ENCODE measurements around the gene MTCH2. TPM values are rescaled to one million over a fixed set of nuclear protein-coding genes. Genes with fewer than 3 reads are reported as not detected.
"Not testable (repeated sequence)": the region's sequence is repeated elsewhere in the genome, so short reads cannot be mapped to it uniquely, and the experiment has no call there.

Gene MTCH2
- total and polyA plus RNA-seq, 4 experiments from 2014 or later, result 23.6 to 66.8 (median 41.3) TPM

DNA sequence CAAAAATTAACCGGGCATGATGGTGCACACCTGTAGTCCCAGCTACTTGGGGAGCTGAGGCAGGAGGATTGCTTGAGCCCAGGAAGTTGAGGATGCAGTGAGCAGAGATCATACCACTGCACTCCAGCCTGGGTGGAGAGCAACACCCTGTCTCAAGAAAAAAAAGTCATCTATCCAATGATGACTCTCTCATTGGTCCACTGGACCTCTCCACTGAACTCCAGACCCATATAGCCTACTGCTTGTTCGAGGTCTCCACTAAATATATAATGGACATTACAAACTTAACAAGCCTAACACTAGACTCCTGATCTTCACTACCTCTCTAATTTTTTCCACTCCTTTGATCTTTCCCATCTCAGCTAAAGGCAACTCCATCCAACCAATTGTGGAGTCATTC, 33.5 kb upstream of the MTCH2 start:
- Mint-ChIP-seq H3K36me3 (no peaks in the 10 kb centered on the region), H3K4me3 (no peak overlapping the region), H3K27me3 (no peaks in the 10 kb centered on the region), H3K4me1 (no peaks in the 10 kb centered on the region), H3K27ac (peak overlapping the region in 2 of 7 donors; percentile 2 to 49), H3K9me3 (no peaks in the 10 kb centered on the region)
- Histone ChIP-seq H3K27ac (ENCODE audit: low read depth, low read length) (no peak overlapping the region), H3K4me3 (ENCODE audit: low read length in 2 of 2) (no peak overlapping the region), H3K36me3 (ENCODE audit: insufficient read depth, low read length) (no peaks in the 10 kb centered on the region), H3K27me3 (ENCODE audit: insufficient read depth, low read length) (no peaks in the 10 kb centered on the region), H3K9me3 (ENCODE audit: control insufficient read depth in 1 of 2, low read length in 2 of 2) (no peaks in the 10 kb centered on the region), H3K4me1 (ENCODE audit: insufficient read depth, low read length) (no peaks in the 10 kb centered on the region)
- POLR2A ChIA-PET (ENCODE audit: partially characterized antibody), result no interaction called here
- no peak for DNase-seq
- intact Hi-C loops (cut with micrococcal nuclease), result no loop called here
- CTCF ChIA-PET (ENCODE audit: partially characterized antibody), result no interaction called here

GRCh38 chr11:47672283-47672730, 29.9 kb upstream of the MTCH2 start:
- Mint-ChIP-seq H3K27me3 (no peaks in the 10 kb centered on the region), H3K9me3 (no peaks in the 10 kb centered on the region), H3K27ac (no peak overlapping the region), H3K4me1 (no peaks in the 10 kb centered on the region), H3K4me3 (no peak overlapping the region), H3K36me3 (no peaks in the 10 kb centered on the region)
- no peaks in the 10 kb centered on the region for H3K36me3 ChIP-seq (ENCODE audit: insufficient read depth, low read length)
- no peaks in the 10 kb centered on the region for H3K27me3 ChIP-seq (ENCODE audit: insufficient read depth, low read length)
- no peaks in the 10 kb centered on the region for H3K9me3 ChIP-seq (ENCODE audit: control insufficient read depth in 1 of 2, low read length in 2 of 2)
- intact Hi-C loops (cut with micrococcal nuclease), result no loop called here
- no peak overlapping the region for H3K4me3 ChIP-seq (ENCODE audit: low read length in 2 of 2)
- H3K4me1 ChIP-seq (ENCODE audit: insufficient read depth, low read length), result no peaks in the 10 kb centered on the region
- no peak for DNase-seq
- ChIA-PET POLR2A (ENCODE audit: partially characterized antibody) (no interaction called here), CTCF (ENCODE audit: partially characterized antibody) (no interaction called here)
- H3K27ac ChIP-seq (ENCODE audit: low read depth, low read length), result no peak overlapping the region

- H3K27ac Mint-ChIP-seq, result no peak overlapping the region
- H3K9me3 Mint-ChIP-seq, result no peaks in the 10 kb centered on the region
- intact Hi-C loops (cut with micrococcal nuclease), result no loop called here
- H3K36me3 Mint-ChIP-seq, result no peaks in the 10 kb centered on the region
- no peak overlapping the region for H3K4me3 ChIP-seq (ENCODE audit: low read length in 2 of 2)
- CTCF ChIA-PET (ENCODE audit: partially characterized antibody), result no interaction called here
- no peaks in the 10 kb centered on the region for H3K4me1 Mint-ChIP-seq
- no peak overlapping the region for H3K4me3 Mint-ChIP-seq
- no peaks in the 10 kb centered on the region for H3K27me3 Mint-ChIP-seq
- H3K36me3 ChIP-seq (ENCODE audit: insufficient read depth, low read length), result no peaks in the 10 kb centered on the region
- DNase-seq, result no peak
- H3K27me3 ChIP-seq (ENCODE audit: insufficient read depth, low read length), result no peaks in the 10 kb centered on the region
- H3K9me3 ChIP-seq (ENCODE audit: control insufficient read depth in 1 of 2, low read length in 2 of 2), result no peaks in the 10 kb centered on the region
- POLR2A ChIA-PET (ENCODE audit: partially characterized antibody), result interaction anchor here (0.6 kb wide), 1 partner anchor 69 kb away, joined by 3 read pairs; no protein-coding TSS in a partner anchor
- no peak overlapping the region for H3K27ac ChIP-seq (ENCODE audit: low read depth, low read length)
- H3K4me1 ChIP-seq (ENCODE audit: insufficient read depth, low read length), result no peaks in the 10 kb centered on the region
Measured at GRCh38 chr11:47669856-47670255, 27.5 kb upstream of the MTCH2 start.

DNA sequence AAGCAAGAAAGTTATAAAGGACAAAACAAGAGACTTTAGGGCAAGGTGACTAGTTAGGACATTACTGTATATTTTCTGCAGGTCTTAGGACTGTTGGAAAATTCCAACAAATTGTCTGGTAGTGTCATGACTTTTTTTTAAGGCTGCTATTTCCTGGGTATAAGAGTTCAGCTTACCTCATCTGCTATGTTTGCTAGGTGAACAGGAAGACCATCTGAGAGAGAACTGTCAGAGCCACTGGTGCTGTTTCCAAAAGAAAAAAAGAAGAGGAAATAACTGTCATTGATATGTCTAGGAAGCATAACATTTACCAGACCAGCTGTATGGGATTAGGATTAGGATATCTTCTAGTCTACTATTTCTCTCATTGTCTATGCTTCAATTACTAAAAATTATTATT, 26.3 kb upstream of the MTCH2 start:
- Mint-ChIP-seq H3K27ac (peak overlapping the region in 1 of 7 donors; percentile 37), H3K36me3 (no peaks in the 10 kb centered on the region), H3K4me1 (no peaks in the 10 kb centered on the region), H3K27me3 (no peaks in the 10 kb centered on the region), H3K4me3 (no peak overlapping the region), H3K9me3 (no peaks in the 10 kb centered on the region)
- Histone ChIP-seq H3K36me3 (ENCODE audit: insufficient read depth, low read length) (no peaks in the 10 kb centered on the region), H3K27me3 (ENCODE audit: insufficient read depth, low read length) (no peaks in the 10 kb centered on the region), H3K4me1 (ENCODE audit: insufficient read depth, low read length) (no peaks in the 10 kb centered on the region), H3K9me3 (ENCODE audit: control insufficient read depth in 1 of 2, low read length in 2 of 2) (no peaks in the 10 kb centered on the region), H3K27ac (ENCODE audit: low read depth, low read length) (no peak overlapping the region), H3K4me3 (ENCODE audit: low read length in 2 of 2) (no peak overlapping the region)
- intact Hi-C loops (cut with micrococcal nuclease), result no loop called here
- ChIA-PET CTCF (ENCODE audit: partially characterized antibody) (no interaction called here), POLR2A (ENCODE audit: partially characterized antibody) (no interaction called here)
- no peak for DNase-seq

- CTCF ChIA-PET (ENCODE audit: partially characterized antibody), result no interaction called here
- Histone ChIP-seq H3K36me3 (ENCODE audit: insufficient read depth, low read length) (no peaks in the 10 kb centered on the region), H3K27me3 (ENCODE audit: insufficient read depth, low read length) (no peaks in the 10 kb centered on the region), H3K27ac (ENCODE audit: low read depth, low read length) (no peak overlapping the region), H3K4me1 (ENCODE audit: insufficient read depth, low read length) (no peaks in the 10 kb centered on the region), H3K4me3 (ENCODE audit: low read length in 2 of 2) (no peak overlapping the region), H3K9me3 (ENCODE audit: control insufficient read depth in 1 of 2, low read length in 2 of 2) (no peaks in the 10 kb centered on the region)
- H3K27me3 Mint-ChIP-seq, result peaks cover 0 to 1% of the 10 kb centered on the region in 2 donors
- POLR2A ChIA-PET (ENCODE audit: partially characterized antibody), result no interaction called here
- no peak overlapping the region for H3K27ac Mint-ChIP-seq
- no peaks in the 10 kb centered on the region for H3K36me3 Mint-ChIP-seq
- intact Hi-C loops (cut with micrococcal nuclease), result no loop called here
- no peak overlapping the region for H3K4me3 Mint-ChIP-seq
- H3K4me1 Mint-ChIP-seq, result peaks cover 0 to 2% (median under 1%) of the 10 kb centered on the region in 4 donors
- H3K9me3 Mint-ChIP-seq, result no peaks in the 10 kb centered on the region
- DNase-seq, result no peak
Measured at GRCh38 chr11:47667555-47667954, 25.2 kb upstream of the MTCH2 start.

DNA sequence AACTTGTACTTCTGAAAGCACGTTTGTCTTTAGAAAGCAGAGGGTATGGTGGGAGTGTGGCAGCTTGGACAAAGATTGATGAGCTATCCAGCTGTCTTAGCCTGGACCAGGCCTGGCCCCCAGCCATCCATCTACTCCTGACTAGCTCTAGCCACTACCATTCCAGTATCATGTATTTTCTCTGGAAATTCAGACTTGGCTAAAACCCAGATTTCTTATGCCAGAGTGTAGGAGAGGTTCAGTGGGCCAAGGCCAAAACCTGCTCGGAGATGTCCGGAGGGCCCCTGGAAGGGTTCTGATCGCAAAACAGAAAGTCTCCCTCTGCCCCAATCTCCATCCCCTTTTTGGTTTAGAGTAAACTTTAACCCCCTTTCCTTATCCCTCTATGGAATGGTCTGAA, 24.8 kb upstream of the MTCH2 start:
- no peak for DNase-seq
- CTCF ChIA-PET (ENCODE audit: partially characterized antibody), result no interaction called here
- H3K4me3 Mint-ChIP-seq, result no peak overlapping the region

GRCh38 chr11:47664936-47665335, 22.6 kb upstream of the MTCH2 start:
- DNase-seq; H3K4me1 Mint-ChIP-seq; H3K9me3 ChIP-seq (ENCODE audit: control insufficient read depth in 1 of 2, low read length in 2 of 2); H3K4me3 Mint-ChIP-seq; H3K4me1 ChIP-seq (ENCODE audit: insufficient read depth, low read length); H3K4me3 ChIP-seq (ENCODE audit: low read length in 2 of 2); intact Hi-C loops (cut with micrococcal nuclease); H3K27me3 ChIP-seq (ENCODE audit: insufficient read depth, low read length); H3K9me3 Mint-ChIP-seq; H3K27me3 Mint-ChIP-seq; H3K36me3 Mint-ChIP-seq; H3K27ac Mint-ChIP-seq; H3K27ac ChIP-seq (ENCODE audit: low read depth, low read length); H3K36me3 ChIP-seq (ENCODE audit: insufficient read depth, low read length): not testable (repeated sequence)
- POLR2A ChIA-PET (ENCODE audit: partially characterized antibody), result interaction anchor here (0.5 kb wide), 1 partner anchor 364 kb away, joined by 4 read pairs; no protein-coding TSS in a partner anchor
- CTCF ChIA-PET (ENCODE audit: partially characterized antibody), result interaction anchor here (0.6 kb wide), 1 partner anchor 64 kb away, joined by 3 read pairs; no protein-coding TSS in a partner anchor

More for the DNA sequence above, 24.8 kb upstream of the MTCH2 start:
- H3K27ac ChIP-seq (ENCODE audit: low read depth, low read length), result no peak overlapping the region
- H3K27ac Mint-ChIP-seq, result no peak overlapping the region
- no peaks in the 10 kb centered on the region for H3K9me3 ChIP-seq (ENCODE audit: control insufficient read depth in 1 of 2, low read length in 2 of 2)
- H3K4me3 ChIP-seq (ENCODE audit: low read length in 2 of 2), result no peak overlapping the region
- H3K27me3 ChIP-seq (ENCODE audit: insufficient read depth, low read length), result no peaks in the 10 kb centered on the region
- H3K36me3 Mint-ChIP-seq, result no peaks in the 10 kb centered on the region
- H3K4me1 Mint-ChIP-seq, result peaks cover 0 to 2% (median under 1%) of the 10 kb centered on the region in 4 donors
- intact Hi-C loops (cut with micrococcal nuclease), result no loop called here
- POLR2A ChIA-PET (ENCODE audit: partially characterized antibody), result no interaction called here
- no peaks in the 10 kb centered on the region for H3K9me3 Mint-ChIP-seq
- peaks cover 0 to 1% of the 10 kb centered on the region in 2 donors for H3K27me3 Mint-ChIP-seq
- no peaks in the 10 kb centered on the region for H3K4me1 ChIP-seq (ENCODE audit: insufficient read depth, low read length)
- H3K36me3 ChIP-seq (ENCODE audit: insufficient read depth, low read length), result no peaks in the 10 kb centered on the region

GRCh38 chr11:47661245-47661644, 18.9 kb upstream of the MTCH2 start:
- no peaks in the 10 kb centered on the region for H3K9me3 ChIP-seq (ENCODE audit: control insufficient read depth in 1 of 2, low read length in 2 of 2)
- H3K27ac ChIP-seq (ENCODE audit: low read depth, low read length), result no peak overlapping the region
- Mint-ChIP-seq H3K9me3 (no peaks in the 10 kb centered on the region), H3K4me3 (no peak overlapping the region), H3K4me1 (peaks cover 0 to 2% (median under 1%) of the 10 kb centered on the region in 4 donors), H3K27ac (no peak overlapping the region), H3K27me3 (peaks cover 1 to 4% of the 10 kb centered on the region in 2 donors), H3K36me3 (no peaks in the 10 kb centered on the region)
- no peaks in the 10 kb centered on the region for H3K27me3 ChIP-seq (ENCODE audit: insufficient read depth, low read length)
- ChIA-PET CTCF (ENCODE audit: partially characterized antibody) (no interaction called here), POLR2A (ENCODE audit: partially characterized antibody) (no interaction called here)
- no peaks in the 10 kb centered on the region for H3K36me3 ChIP-seq (ENCODE audit: insufficient read depth, low read length)
- no peaks in the 10 kb centered on the region for H3K4me1 ChIP-seq (ENCODE audit: insufficient read depth, low read length)
- DNase-seq, result no peak
- H3K4me3 ChIP-seq (ENCODE audit: low read length in 2 of 2), result no peak overlapping the region
- intact Hi-C loops (cut with micrococcal nuclease), result no loop called here

Measured in CD4-positive, alpha-beta memory T cell (primary cell).